GM23248 (cell line): Measurements from ENCODE around the gene CREBL2.

Experiments used
- EZH2 ChIP-seq: fragments of 200-600 bp; sonication (generic); IDR thresholded peaks from 2 replicates; pipeline ENCODE4 v1.6.1; 2018; ENCODE audit warnings: antibody characterized with exemption, mild to moderate bottlenecking; ENCODE audit not compliant: insufficient read depth, poor library complexity, severe bottlenecking
- EZH2phosphoT487 ChIP-seq: fragments of 200-600 bp; sonication (generic); IDR thresholded peaks from 2 replicates; pipeline ENCODE4 v1.6.1; 2018; ENCODE audit warnings: antibody characterized with exemption, moderate library complexity, mild to moderate bottlenecking, low read depth; ENCODE audit not compliant: insufficient read depth

- TF ChIP-seq EZH2phosphoT487 (no peak), EZH2 (no peak)
These were observed 64.9 kb downstream of the CREBL2 start for GRCh38 chr12:12676605-12677004.
